Testis (tissue), 3 donors: Measurements from ENCODE around the gene POLR3E. TPM values are rescaled to one million over a fixed set of nuclear protein-coding genes. Genes with fewer than 3 reads are reported as not detected.

Experiments used
- DNase-seq: peaks from one replicate; pipeline ENCODE4 v3.0.0-alpha.2; 2019
- H3K27ac ChIP-seq, 2 donors: fragments of 200-600 bp; sonication (generic); one replicate each; pipeline ENCODE4 v1.5.1; 2019
- H3K27me3 ChIP-seq: fragments of 200-600 bp; sonication (generic); one replicate; pipeline ENCODE4 v1.5.1; 2019
- H3K36me3 ChIP-seq: fragments of 200-600 bp; sonication (generic); one replicate; pipeline ENCODE4 v1.5.1; 2017; ENCODE audit warnings: low read depth; ENCODE audit errors: missing control alignments
- H3K4me1 ChIP-seq: fragments of 200-600 bp; sonication (generic); one replicate; pipeline ENCODE4 v1.5.1; 2019
- H3K4me3 ChIP-seq, 2 donors: fragments of 200-600 bp; sonication (generic); one replicate each; pipeline ENCODE4 v1.5.1; 2017 to 2019
- H3K9me3 ChIP-seq: fragments of 200-600 bp; sonication (generic); one replicate; pipeline ENCODE4 v1.5.1; 2017
- CTCF ChIP-seq, 3 experiments: fragments of 450-650 bp in 2 of 3; fragments of 200-600 bp in 1 of 3; sonication (generic) in 1 of 3; IDR thresholded peaks; one replicate each; pipeline ENCODE4 v1.5.1; 2016 to 2019; ENCODE audit warnings: antibody characterized with exemption in 3 of 3, mild to moderate bottlenecking in 2 of 3, moderate library complexity in 1 of 3
- POLR2A ChIP-seq: fragments of 450-650 bp; IDR thresholded peaks from one replicate; pipeline ENCODE4 v1.6.1; 2017; ENCODE audit warnings: antibody characterized with exemption, mild to moderate bottlenecking, moderate library complexity
- WGBS, 2 donors: methylation state at CpG; one replicate each; pipeline ENCODE4 v1.1.5; 2018; 5-methylcytosine and 5-hydroxymethylcytosine counted together
- intact Hi-C: fragments of 100-400 bp; cut with DNase I; formaldehyde crosslinking; loops from one replicate; pipeline ENCODE4 v1.15.1; 2023; ENCODE audit warnings: low total_unique reads
- polyA plus RNA-seq: library from polyadenylated mRNA; stranded (reverse); fragments of 350-450 nt; fragmentation: Illumina TruSeq; extraction: RNeasy Lipid Tissue Mini Kit (QIAGEN cat#74804); gene quantifications from one replicate; pipeline ENCODE4 v1.2.3, GENCODE V29; 2014; ENCODE audit warnings: low read depth, low replicate concordance; ENCODE audit not compliant: insufficient read depth
- total RNA-seq, 2 donors: library from RNA; depleted of rRNA; stranded (reverse); fragments of >200 nt; gene quantifications; one replicate each; pipeline ENCODE4 v1.2.3, GENCODE V29; 2016

POLR3E gene
- total and polyA plus RNA-seq, 3 donors from 2014 or later, result 59.4 to 76.2 (median 61.7) TPM

GRCh38 chr16:22327446-22327775, 30.2 kb downstream of the POLR3E start:
- intact Hi-C loops, result no loop called here
- no peaks in the 10 kb centered on the region for H3K9me3 ChIP-seq
- no peak overlapping the region for H3K27ac ChIP-seq
- H3K36me3 ChIP-seq, result no peaks in the 10 kb centered on the region
- H3K4me3 ChIP-seq, result no peak overlapping the region
- no peak for DNase-seq
- no peaks in the 10 kb centered on the region for H3K27me3 ChIP-seq
- WGBS, 2 donors, result 94 to 95% methylated on average over 5 to 6 of the region's 6 CpGs
- no peaks in the 10 kb centered on the region for H3K4me1 ChIP-seq
- no peak for TF ChIP-seq CTCF (IDR thresholded peaks at IDR 0.05)
- no peak for TF ChIP-seq POLR2A

- no peaks in the 10 kb centered on the region for H3K36me3 ChIP-seq
- no peak for TF ChIP-seq CTCF (IDR thresholded peaks at IDR 0.05)
- TF ChIP-seq POLR2A, result no peak
- no peaks in the 10 kb centered on the region for H3K9me3 ChIP-seq
- H3K27me3 ChIP-seq, result no peaks in the 10 kb centered on the region
- H3K4me1 ChIP-seq, result no peaks in the 10 kb centered on the region
- no peak overlapping the region for H3K27ac ChIP-seq
- H3K4me3 ChIP-seq, result no peak overlapping the region
- no peak for DNase-seq
- WGBS, 2 donors, result 77 to 93% methylated on average over 6 to 10 of the region's 10 CpGs
- intact Hi-C loops, result no loop called here
Measured at GRCh38 chr16:22328081-22328725, 31.0 kb downstream of the POLR3E start.

GRCh38 chr16:22329199-22329695, 32.0 kb downstream of the POLR3E start:
- no peak for DNase-seq
- no peak overlapping the region for H3K4me3 ChIP-seq
- H3K27ac ChIP-seq, result no peak overlapping the region
- WGBS, 2 donors, result 87 to 95% methylated on average over 9 of the region's 9 CpGs
- no peaks in the 10 kb centered on the region for H3K4me1 ChIP-seq
- no peaks in the 10 kb centered on the region for H3K9me3 ChIP-seq
- H3K27me3 ChIP-seq, result no peaks in the 10 kb centered on the region
- H3K36me3 ChIP-seq, result no peaks in the 10 kb centered on the region
- TF ChIP-seq CTCF (IDR thresholded peaks at IDR 0.05) (no peak), POLR2A (no peak)
- intact Hi-C loops, result no loop called here

GRCh38 chr16:22330326-22330725, 33.1 kb downstream of the POLR3E start:
- intact Hi-C loops, result no loop called here
- no peaks in the 10 kb centered on the region for H3K27me3 ChIP-seq
- H3K9me3 ChIP-seq, result no peaks in the 10 kb centered on the region
- no peak for DNase-seq
- TF ChIP-seq CTCF (IDR thresholded peaks at IDR 0.05) (no peak), POLR2A (no peak)
- no peak overlapping the region for H3K4me3 ChIP-seq
- no peaks in the 10 kb centered on the region for H3K4me1 ChIP-seq
- no peaks in the 10 kb centered on the region for H3K36me3 ChIP-seq
- WGBS, 2 donors, result 78 to 82% methylated on average over 4 of the region's 4 CpGs
- H3K27ac ChIP-seq, result no peak overlapping the region

GRCh38 chr16:22333457-22333994, 36.3 kb downstream of the POLR3E start:
- intact Hi-C loops, result no loop called here
- no peaks in the 10 kb centered on the region for H3K9me3 ChIP-seq
- no peaks in the 10 kb centered on the region for H3K27me3 ChIP-seq
- TF ChIP-seq POLR2A, result no peak
- no peak for TF ChIP-seq CTCF (IDR thresholded peaks at IDR 0.05)
- WGBS, 2 donors, result 76 to 79% methylated on average over 6 of the region's 6 CpGs
- H3K4me1 ChIP-seq, result no peaks in the 10 kb centered on the region
- H3K36me3 ChIP-seq, result no peaks in the 10 kb centered on the region
- no peak for DNase-seq
- no peak overlapping the region for H3K4me3 ChIP-seq
- no peak overlapping the region for H3K27ac ChIP-seq
